Measurements from ENCODE around the gene DPM3.

DNA sequence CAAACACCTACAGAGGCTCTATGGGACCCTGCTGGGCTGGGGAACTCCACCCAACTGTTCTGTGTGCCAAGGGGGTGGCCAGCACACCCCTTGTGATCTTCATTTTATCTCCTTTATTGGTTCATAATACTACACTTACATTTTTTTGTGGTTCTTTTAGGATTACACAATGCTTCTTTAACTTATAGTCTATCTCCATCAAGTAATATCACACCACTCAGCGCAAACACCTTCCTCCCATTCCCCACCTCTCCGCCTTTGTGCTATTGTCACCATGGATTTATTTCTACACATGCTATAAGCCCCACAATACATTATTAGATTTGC is 45.7 kb downstream of the DPM3 start:
- TF ChIP-seq MTF1 (CRISPR knock-in tag; IDR thresholded peaks at IDR 0.05), result no peak
- no peak for TF ChIP-seq ZNF274 (CRISPR knock-in tag; IDR thresholded peaks at IDR 0.05)
- TF ChIP-seq TSC22D2 (CRISPR knock-in tag; IDR thresholded peaks at IDR 0.05; ENCODE audit: borderline replicate concordance), result no peak
- no peak for TF ChIP-seq ELK4 (CRISPR knock-in tag; IDR thresholded peaks at IDR 0.05; ENCODE audit: borderline replicate concordance)
- no peak for TF ChIP-seq ZSCAN31 (CRISPR knock-in tag; IDR thresholded peaks at IDR 0.05; ENCODE audit: low read depth)
- TF ChIP-seq REST (IDR thresholded peaks at IDR 0.05; ENCODE audit: borderline replicate concordance in 1 of 2, low read depth in 1 of 2, low read length in 2 of 2), result no peak
